ENCODE measurements around the gene LEPR. TPM values are rescaled to one million over a fixed set of nuclear protein-coding genes. Genes with fewer than 3 reads are reported as not detected.

LEPR gene, protein sequence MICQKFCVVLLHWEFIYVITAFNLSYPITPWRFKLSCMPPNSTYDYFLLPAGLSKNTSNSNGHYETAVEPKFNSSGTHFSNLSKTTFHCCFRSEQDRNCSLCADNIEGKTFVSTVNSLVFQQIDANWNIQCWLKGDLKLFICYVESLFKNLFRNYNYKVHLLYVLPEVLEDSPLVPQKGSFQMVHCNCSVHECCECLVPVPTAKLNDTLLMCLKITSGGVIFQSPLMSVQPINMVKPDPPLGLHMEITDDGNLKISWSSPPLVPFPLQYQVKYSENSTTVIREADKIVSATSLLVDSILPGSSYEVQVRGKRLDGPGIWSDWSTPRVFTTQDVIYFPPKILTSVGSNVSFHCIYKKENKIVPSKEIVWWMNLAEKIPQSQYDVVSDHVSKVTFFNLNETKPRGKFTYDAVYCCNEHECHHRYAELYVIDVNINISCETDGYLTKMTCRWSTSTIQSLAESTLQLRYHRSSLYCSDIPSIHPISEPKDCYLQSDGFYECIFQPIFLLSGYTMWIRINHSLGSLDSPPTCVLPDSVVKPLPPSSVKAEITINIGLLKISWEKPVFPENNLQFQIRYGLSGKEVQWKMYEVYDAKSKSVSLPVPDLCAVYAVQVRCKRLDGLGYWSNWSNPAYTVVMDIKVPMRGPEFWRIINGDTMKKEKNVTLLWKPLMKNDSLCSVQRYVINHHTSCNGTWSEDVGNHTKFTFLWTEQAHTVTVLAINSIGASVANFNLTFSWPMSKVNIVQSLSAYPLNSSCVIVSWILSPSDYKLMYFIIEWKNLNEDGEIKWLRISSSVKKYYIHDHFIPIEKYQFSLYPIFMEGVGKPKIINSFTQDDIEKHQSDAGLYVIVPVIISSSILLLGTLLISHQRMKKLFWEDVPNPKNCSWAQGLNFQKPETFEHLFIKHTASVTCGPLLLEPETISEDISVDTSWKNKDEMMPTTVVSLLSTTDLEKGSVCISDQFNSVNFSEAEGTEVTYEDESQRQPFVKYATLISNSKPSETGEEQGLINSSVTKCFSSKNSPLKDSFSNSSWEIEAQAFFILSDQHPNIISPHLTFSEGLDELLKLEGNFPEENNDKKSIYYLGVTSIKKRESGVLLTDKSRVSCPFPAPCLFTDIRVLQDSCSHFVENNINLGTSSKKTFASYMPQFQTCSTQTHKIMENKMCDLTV
- 13.8 TPM for total RNA-seq

DNA sequence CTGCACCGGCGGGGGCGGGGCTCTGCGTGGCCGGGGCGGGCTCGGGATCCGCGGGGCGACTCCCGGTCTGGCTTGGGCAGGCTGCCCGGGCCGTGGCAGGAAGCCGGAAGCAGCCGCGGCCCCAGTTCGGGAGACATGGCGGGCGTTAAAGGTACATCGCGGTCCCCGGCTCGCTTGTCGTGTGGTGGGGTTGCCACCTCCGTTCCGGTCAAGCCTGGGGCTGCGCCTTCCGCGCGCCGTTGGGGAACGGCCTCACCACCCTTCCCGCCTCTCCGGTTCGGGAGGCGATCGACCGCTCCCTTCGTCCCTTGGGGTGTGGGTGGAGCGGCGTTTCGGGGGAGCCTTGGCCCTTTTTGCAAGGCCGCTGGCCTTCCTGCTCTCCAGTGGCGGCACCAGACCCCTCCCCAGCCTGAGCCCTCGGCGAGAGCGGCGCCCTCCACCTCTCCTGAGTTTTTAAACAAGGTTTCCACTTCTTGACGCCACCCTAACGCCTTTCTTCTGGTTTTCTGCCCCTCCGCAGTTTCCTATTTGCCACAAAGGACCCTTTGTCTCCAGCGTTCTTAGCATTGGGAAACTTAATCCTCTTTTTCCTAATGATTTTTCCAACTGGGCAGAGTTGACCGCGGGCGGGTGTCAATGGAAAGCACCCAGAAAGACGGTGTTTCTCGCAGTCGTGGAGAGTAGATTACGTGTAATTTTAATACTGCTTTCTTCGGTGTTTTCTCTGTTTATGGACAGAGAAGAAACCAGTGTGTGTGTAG, at the start of gene LEPR, which contains the start of gene LEPROT:
Gene LEPR (plus strand): TSS at position 79 of the 761 bp plus-strand sequence. CDS start 144,898 bp downstream, outside the sequence.
Gene LEPROT (plus strand): TSS at position 79 of the 761 bp plus-strand sequence. CDS start 57 bp downstream, at position 136.

Small RNAs within 50 kb of the gene (small RNA-seq; reads per million reads assigned to genes)
- not detected for gene RNU2-15P (ENCODE audit: low replicate concordance)

Other genes with a start within 250 kb of the LEPR start
- 130 TPM for gene DNAJC6, start 111.1 kb upstream of the LEPR start, total RNA-seq
- 46.0 TPM for gene LEPROT, start within 50 bp of the LEPR start, total RNA-seq